ENCODE measurements around the gene GOLT1A. TPM values are rescaled to one million over a fixed set of nuclear protein-coding genes. Genes with fewer than 3 reads are reported as not detected.

The GOLT1A gene
- total and polyA plus RNA-seq, 5 experiments from 2014 or later: 0.32 to 0.88 (median 0.79) TPM; not detected in 2

DNA sequence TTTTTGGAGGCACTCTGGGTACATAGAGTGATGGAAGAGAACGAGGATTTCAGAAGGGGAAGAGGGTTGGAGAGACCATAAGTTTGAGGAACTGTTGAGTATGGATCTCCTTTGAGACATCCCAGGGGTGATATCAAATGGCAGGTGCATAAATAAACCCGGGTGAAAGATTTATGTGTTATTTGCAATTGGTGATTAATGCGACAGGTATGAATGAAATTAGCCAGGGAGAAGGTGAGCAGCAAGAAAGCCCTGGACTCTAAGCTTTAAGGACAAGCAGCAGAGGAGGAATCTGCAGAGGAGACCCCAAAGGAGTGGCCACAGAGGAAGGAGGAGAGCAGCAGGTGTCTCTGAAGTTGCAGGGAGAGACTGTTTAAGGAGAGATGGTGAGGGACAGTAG is 38.8 kb downstream of the GOLT1A start:
- Mint-ChIP-seq H3K36me3 (peaks cover 0 to 19% (median 17%) of the 10 kb centered on the region in 3 donors), H3K27ac (no peak overlapping the region), H3K4me1 (no peaks in the 10 kb centered on the region), H3K27me3 (peaks cover 0 to 4% (median 3%) of the 10 kb centered on the region in 5 donors), H3K9me3 (peaks cover 0 to 55% (median 21%) of the 10 kb centered on the region in 9 donors), H3K4me3 (no peak overlapping the region)
- POLR2A ChIA-PET: interaction anchor here (0.6 kb wide), 1 partner anchor 776 kb away, joined by 4 read pairs; no protein-coding TSS in a partner anchor
- no peak for ATAC-seq
- DNase-seq: no peak

DNA sequence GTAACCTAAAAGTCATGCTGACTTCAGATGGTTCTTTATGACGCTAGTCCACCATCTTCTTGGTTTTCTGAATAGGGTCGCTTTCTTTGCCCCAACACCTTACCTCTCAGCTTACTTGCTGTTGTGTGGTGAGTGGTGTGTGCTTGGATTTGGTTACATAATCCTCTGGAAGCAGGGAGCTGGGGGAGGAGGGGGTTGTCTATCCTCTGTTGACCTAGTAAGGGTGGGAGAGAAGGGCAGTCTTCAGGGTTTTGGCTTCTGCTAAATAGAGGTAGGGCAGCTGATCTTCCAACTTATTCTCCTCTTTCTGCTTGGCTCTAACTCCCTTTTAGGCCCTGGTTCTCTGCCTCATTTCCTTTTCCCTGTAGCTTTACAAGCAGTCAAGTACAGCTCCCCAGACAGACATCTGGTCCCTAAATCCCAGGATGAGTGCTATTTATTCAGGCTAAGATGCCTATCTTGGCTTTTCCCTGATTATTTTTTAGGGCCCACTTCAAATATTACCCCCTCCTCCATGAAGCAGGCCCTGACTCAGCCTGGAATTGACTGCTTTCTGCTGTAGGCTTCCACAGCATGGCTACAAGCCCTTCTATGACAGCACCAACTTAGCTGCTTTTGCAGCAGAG is 41.3 kb downstream of the GOLT1A start:
- POLR2A ChIA-PET: no interaction called here
- H3K4me3 Mint-ChIP-seq: no peak overlapping the region
- no peak overlapping the region for H3K27ac Mint-ChIP-seq

DNA sequence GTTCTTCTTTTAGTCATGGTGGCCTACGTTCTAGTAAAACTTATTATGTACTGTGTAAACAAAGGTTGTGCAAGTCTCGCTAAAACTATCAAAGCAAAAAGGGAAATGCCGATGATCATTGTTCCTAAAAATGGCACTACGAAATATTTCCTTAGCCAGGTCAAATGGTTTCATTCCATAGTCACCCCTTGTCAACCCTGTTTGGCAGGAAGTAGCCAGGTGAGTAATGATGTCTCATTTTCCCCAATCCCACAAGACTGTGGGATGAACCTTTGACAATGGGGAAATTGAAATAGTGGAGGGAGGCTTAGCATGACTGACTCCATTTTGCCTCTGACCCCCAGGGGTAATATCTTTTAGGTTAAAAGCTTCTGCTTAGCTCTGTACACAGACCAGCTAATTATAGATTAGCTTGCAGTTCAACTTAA is 42.0 kb downstream of the GOLT1A start:
- DNase-seq: no peak
- peaks cover 0 to 4% (median 3%) of the 10 kb centered on the region in 5 donors for H3K27me3 Mint-ChIP-seq
- POLR2A ChIA-PET: interaction anchor here (0.7 kb wide), 1 partner anchor 160 kb away, joined by 3 read pairs; no protein-coding TSS in a partner anchor
- no peak overlapping the region for H3K27ac Mint-ChIP-seq
- H3K4me1 Mint-ChIP-seq: no peaks in the 10 kb centered on the region
- ATAC-seq: no peak
- H3K36me3 Mint-ChIP-seq: peaks cover 0 to 30% (median 30%) of the 10 kb centered on the region in 3 donors
- H3K4me3 Mint-ChIP-seq: no peak overlapping the region
- peaks cover 0 to 72% (median 34%) of the 10 kb centered on the region in 9 donors for H3K9me3 Mint-ChIP-seq

More for the DNA sequence above, 41.3 kb downstream of the GOLT1A start:
- Mint-ChIP-seq H3K9me3 (peaks cover 0 to 65% (median 30%) of the 10 kb centered on the region in 9 donors), H3K36me3 (peaks cover 0 to 27% (median 26%) of the 10 kb centered on the region in 3 donors), H3K4me1 (no peaks in the 10 kb centered on the region), H3K27me3 (peaks cover 0 to 4% (median 3%) of the 10 kb centered on the region in 5 donors)
- ATAC-seq (no peak), DNase-seq (no peak)

DNA sequence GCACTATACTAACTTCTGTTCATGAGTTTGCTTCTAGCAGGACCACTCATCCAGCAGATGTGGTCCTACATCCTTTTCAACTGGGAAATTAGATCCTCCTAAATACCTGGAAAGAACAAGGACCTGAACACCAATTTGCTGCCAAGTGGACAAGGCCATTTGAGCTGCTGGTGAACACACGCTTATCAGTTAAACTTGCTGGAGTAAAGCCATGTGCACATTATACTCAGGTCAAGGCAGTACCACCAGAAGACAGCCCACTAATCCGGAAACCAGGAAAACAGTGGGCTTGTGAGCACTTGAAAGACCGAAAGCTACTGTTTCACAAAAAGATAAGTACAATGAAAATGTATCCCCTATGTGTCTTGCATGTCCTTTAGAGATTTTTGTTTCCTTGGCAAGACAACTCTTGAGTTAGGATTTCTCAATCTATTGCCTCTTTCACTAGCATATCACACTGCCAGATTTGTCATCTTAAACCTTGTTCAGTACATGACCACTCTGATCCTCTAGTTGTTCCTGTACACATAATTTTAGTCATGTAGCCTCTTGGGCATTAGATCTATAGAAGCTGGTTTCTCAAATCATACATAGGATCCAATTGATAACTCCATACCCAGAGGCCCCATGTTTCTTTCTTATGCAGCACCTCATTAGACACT is 43.2 kb downstream of the GOLT1A start:
- Mint-ChIP-seq H3K27ac (no peak overlapping the region), H3K9me3 (peaks cover 0 to 72% (median 34%) of the 10 kb centered on the region in 9 donors), H3K4me1 (no peaks in the 10 kb centered on the region), H3K4me3 (no peak overlapping the region), H3K36me3 (peaks cover 0 to 30% (median 30%) of the 10 kb centered on the region in 3 donors), H3K27me3 (peaks cover 0 to 7% (median 3%) of the 10 kb centered on the region in 5 donors)
- ATAC-seq: no peak
- POLR2A ChIA-PET: interaction anchor here (0.7 kb wide), 2 partner anchors 20 to 161 kb away, joined by 3 read pairs; no protein-coding TSS in a partner anchor
- DNase-seq: no peak

DNA sequence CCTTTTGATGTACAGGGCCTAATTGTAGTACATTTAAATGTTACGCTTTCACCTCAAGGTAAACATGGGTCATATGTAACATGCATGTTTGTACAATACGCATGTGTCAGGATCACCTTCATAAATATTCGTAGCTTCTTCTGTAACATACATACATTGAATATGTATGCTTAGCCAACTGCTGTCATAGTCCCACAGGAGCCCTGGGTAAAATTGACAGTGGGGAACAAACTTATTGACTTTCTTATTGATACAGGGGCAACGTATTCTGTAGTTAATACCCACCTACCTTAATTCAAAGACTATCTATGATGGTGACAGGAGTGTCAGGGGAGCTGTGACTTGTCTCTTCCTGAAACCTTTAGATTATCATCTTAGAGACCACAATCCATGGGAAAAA is 43.9 kb downstream of the GOLT1A start:
- Mint-ChIP-seq H3K9me3 (peaks cover 0 to 72% (median 34%) of the 10 kb centered on the region in 9 donors), H3K27ac (no peak overlapping the region), H3K27me3 (peaks cover 0 to 7% (median 3%) of the 10 kb centered on the region in 5 donors), H3K4me1 (no peaks in the 10 kb centered on the region), H3K4me3 (no peak overlapping the region), H3K36me3 (peaks cover 0 to 30% (median 30%) of the 10 kb centered on the region in 3 donors)
- DNase-seq (no peak), ATAC-seq (no peak)
- POLR2A ChIA-PET: no interaction called here

DNA sequence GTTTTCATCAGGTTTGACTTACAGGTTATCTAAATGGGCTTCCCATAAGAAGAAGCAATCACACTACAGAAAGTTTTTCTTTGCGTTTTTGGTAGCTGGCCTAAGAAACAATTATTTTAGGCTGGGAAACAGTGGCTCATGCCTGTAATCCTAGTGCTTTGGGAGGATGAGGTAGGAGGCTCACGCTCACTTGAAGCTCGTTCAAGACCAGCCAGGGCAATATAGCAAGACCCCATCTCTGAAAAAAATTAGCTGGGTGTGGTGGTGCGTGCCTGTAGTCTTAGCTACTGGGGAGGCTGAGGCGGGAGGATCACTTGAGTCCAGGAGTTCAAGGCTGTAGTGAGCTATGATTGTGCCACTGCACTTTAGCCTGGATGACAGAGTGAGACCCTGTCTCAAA is 46.1 kb downstream of the GOLT1A start:
- ATAC-seq (no peak), DNase-seq (no peak)
- Mint-ChIP-seq H3K4me1 (no peaks in the 10 kb centered on the region), H3K4me3 (no peak overlapping the region), H3K9me3 (peaks cover 0 to 59% (median 30%) of the 10 kb centered on the region in 9 donors), H3K27me3 (peaks cover 0 to 7% (median 0%) of the 10 kb centered on the region in 5 donors), H3K36me3 (peaks cover 0 to 24% (median 23%) of the 10 kb centered on the region in 3 donors), H3K27ac (no peak overlapping the region)
- POLR2A ChIA-PET: interaction anchor here (0.8 kb wide), 1 partner anchor 196 kb away, joined by 3 read pairs; no protein-coding TSS in a partner anchor

DNA sequence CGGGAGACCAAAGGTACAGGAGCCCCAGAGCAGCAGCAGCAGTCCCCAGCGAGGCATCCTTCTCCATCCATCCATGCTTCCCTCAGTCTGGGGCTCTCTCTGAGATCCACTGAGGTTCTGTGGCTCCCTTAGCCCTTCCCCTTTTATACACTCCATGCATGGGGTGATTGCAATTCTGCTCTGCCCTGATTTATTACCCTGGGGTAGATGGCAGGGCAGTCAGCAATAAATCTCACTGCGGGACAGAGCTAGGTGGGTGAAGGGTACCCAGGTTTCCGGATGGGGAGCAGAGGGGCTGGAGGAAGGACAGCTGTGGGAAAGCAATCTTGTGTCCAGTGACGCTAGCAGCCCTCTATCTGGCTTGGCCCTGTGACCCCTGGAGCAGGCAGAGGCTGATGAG is 47.6 kb downstream of the GOLT1A start, which contains the start of gene REN:
Gene REN (minus strand): TSS at position 119 of the 400 bp plus-strand sequence. CDS start 44 bp downstream, at position 75.
- Mint-ChIP-seq H3K4me1 (peaks cover 0 to 2% (median 0%) of the 10 kb centered on the region in 4 donors), H3K36me3 (peaks cover 0 to 19% (median 18%) of the 10 kb centered on the region in 3 donors), H3K27me3 (peaks cover 0 to 7% (median 2%) of the 10 kb centered on the region in 5 donors), H3K4me3 (no peak within 1 kb of the TSS), H3K27ac (no peak within 1 kb of the TSS), H3K9me3 (peaks cover 0 to 44% (median 23%) of the 10 kb centered on the region in 9 donors)
- ATAC-seq (no peak), DNase-seq (no peak)
- POLR2A ChIA-PET: no interaction called here

DNA sequence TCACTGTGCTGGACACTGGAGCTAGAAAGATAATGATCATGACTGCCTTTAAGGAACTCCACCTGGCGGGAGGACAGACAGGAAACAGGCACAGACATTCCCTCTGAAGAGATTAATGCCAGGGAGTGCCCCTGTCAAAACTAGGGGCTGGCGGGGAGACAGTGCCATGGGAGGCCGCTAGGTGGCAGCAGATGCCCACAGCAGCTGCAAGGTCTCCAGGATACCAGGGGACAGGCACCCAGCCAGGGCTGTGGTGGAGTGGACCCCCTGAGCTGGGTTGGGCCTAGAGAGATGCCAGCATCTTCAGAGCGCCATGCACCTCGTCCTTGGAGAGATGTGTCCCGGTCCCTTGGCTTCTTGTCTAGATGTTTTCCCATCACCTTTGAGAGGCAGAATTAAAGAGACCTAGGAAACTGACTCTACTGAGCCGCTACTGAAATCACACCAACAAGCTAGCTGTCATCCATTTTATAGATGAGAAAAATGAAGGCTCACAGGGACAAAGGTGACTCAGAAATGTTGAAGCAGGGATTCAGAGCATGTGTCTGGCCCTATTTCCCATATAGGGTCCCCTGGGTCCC is 51.2 kb downstream of the GOLT1A start:
- peaks cover 0 to 7% (median 6%) of the 10 kb centered on the region in 9 donors for H3K9me3 Mint-ChIP-seq
- DNase-seq (peak; percentile 65 to 88 (median 78)), ATAC-seq (peak; percentile 98 to 100)
- H3K4me3 Mint-ChIP-seq: no peak overlapping the region
- peak overlapping the region in 1 of 10 donors; percentile 91 for H3K27ac Mint-ChIP-seq
- H3K4me1 Mint-ChIP-seq: peaks cover 0 to 2% (median 0%) of the 10 kb centered on the region in 4 donors
- peaks cover 0 to 5% (median 4%) of the 10 kb centered on the region in 3 donors for H3K36me3 Mint-ChIP-seq
- POLR2A ChIA-PET: interaction anchor here (1.2 to 3.1 kb wide), 2 partner anchors 11 to 201 kb away, joined by 4 to 13 read pairs; partner anchors contain the start of gene ETNK2
- peaks cover 3 to 10% (median 6%) of the 10 kb centered on the region in 5 donors for H3K27me3 Mint-ChIP-seq

DNA sequence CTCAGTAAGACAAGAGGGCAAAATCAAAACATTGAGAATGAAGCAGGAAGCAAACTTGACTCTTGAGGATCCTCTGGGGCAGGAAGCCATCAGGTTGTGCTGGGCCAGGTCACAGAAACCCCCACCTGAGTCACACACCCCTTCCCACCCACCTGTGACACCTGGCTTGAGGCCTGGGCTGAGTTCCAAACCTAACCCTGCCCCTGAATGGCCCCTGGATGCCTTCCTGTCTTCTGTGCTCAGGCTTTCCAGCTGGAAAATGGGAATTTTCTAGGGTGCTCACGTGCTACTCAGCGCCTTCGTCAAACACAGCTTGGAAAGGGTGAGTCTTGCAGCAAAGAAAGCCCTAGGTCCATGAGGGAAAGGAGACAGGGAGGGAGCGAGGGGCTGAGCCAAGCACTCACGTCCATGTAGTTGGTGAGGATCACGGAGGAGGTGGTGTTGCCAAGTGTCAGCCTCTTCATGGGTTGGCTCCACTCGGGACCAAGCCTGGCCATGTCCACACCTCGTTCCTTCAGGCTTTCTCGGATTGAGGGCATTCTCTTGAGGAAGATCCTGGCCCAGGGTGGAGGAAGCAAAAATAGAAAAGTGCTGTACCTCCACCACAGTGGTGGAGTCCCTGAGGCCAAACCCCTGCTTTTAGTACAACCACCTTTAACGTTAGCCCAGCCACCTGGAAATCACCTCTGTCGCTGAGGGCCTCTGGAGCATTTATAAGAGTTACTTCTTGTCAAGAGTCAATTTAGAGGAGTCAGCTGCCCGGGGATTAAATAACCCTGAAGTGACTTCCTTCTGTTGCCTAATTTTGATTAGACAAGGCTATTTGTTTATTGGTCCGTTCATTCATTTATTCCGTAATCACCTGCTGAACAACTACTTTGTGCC is 51.9 kb downstream of the GOLT1A start:
- Mint-ChIP-seq H3K9me3 (peaks cover 0 to under 1% (median 0%) of the 10 kb centered on the region in 9 donors), H3K27ac (peak overlapping the region in 1 of 10 donors; percentile 91), H3K36me3 (no peaks in the 10 kb centered on the region), H3K4me1 (peaks cover 0 to 2% (median 0%) of the 10 kb centered on the region in 4 donors), H3K4me3 (no peak overlapping the region), H3K27me3 (peaks cover 2 to 10% (median 6%) of the 10 kb centered on the region in 5 donors)
- no peak for DNase-seq
- POLR2A ChIA-PET: interaction anchor here (1.2 to 3.1 kb wide), 2 partner anchors 10 to 202 kb away, joined by 4 to 13 read pairs; partner anchors contain the start of gene ETNK2
- ATAC-seq: no peak

DNA sequence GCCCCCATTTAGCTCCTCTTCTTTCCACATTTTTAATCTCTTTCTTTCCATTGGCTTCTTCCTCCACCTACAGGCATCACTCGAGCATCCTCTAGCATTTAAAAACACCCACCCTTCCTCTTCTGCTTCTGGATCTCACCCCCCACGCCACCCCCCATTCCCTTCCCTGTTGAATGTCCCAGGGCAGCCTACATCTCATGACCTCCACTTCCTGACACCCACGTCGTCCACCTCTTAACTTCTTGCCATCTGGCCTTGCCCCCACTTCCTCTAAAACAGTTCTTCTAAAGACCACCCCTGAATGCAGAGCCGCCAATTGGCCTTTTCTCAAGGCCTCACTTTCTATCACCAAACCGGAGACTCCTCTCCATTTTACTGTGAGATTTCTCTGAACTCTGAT is 55.8 kb downstream of the GOLT1A start:
- no peak for ATAC-seq
- no peak overlapping the region for H3K4me3 Mint-ChIP-seq
- H3K27me3 Mint-ChIP-seq: peaks cover 2 to 9% (median 4%) of the 10 kb centered on the region in 5 donors
- H3K4me1 Mint-ChIP-seq: peaks cover 0 to 2% (median 0%) of the 10 kb centered on the region in 4 donors
- H3K9me3 Mint-ChIP-seq: no peaks in the 10 kb centered on the region
- H3K36me3 Mint-ChIP-seq: no peaks in the 10 kb centered on the region
- peak overlapping the region in 1 of 10 donors; percentile 23 for H3K27ac Mint-ChIP-seq
- no peak for DNase-seq
- POLR2A ChIA-PET: interaction anchor here (0.6 to 0.7 kb wide), 2 partner anchors 192 to 1114 kb away, joined by 3 to 5 read pairs; no protein-coding TSS in a partner anchor

DNA sequence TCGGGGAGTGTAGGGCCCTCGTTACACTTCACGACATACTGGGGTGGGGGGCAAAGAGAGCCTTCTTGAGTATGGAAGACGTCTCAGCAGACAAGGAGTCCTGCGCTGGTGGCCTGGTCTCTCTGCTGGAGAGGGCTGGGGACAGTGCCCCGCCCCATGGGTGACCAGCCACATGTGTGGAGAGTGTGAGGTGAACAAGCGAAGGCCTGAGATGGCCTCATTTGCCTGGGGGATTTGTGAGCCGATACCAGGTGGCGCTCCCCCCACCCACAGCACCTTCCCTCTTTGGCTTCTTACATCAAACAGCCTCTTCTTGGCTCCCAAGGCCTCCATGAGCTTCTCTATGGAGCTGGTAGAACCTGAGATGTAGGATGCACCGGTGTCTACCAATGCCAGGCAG is 57.9 kb downstream of the GOLT1A start:
- Mint-ChIP-seq H3K4me3 (no peak overlapping the region), H3K4me1 (peaks cover 0 to 7% (median 2%) of the 10 kb centered on the region in 4 donors), H3K9me3 (no peaks in the 10 kb centered on the region), H3K27me3 (peaks cover 0 to 5% (median 2%) of the 10 kb centered on the region in 5 donors), H3K27ac (peak overlapping the region in 2 of 10 donors; percentile 15 to 60), H3K36me3 (no peaks in the 10 kb centered on the region)
- POLR2A ChIA-PET: no interaction called here
- DNase-seq (no peak), ATAC-seq (no peak)
